Mesothelial cell of epicardium (in vitro differentiated cells): Measurements from ENCODE around the gene PLRG1. TPM values are rescaled to one million over a fixed set of nuclear protein-coding genes. Genes with fewer than 3 reads are reported as not detected.

Experiments
- DNase-seq, 2 experiments: peaks; one replicate each; pipeline ENCODE4 v3.0.0; 2021; ENCODE audit warnings: low spot score in 2 of 2; ENCODE audit not compliant: unreplicated experiment in 2 of 2
- H3K27ac Mint-ChIP-seq: 2 replicates; pipeline ENCODE4 v1.8.0; 2021; ENCODE audit warnings: mixed read lengths
- H3K27me3 Mint-ChIP-seq: 2 replicates; pipeline ENCODE4 v1.8.0; 2021; ENCODE audit warnings: low read depth, mixed read lengths
- H3K36me3 Mint-ChIP-seq: 2 replicates; pipeline ENCODE4 v1.8.0; 2021; ENCODE audit warnings: mixed read lengths
- H3K4me1 Mint-ChIP-seq: 2 replicates; pipeline ENCODE4 v1.8.0; 2021; ENCODE audit warnings: mixed read lengths
- H3K4me3 Mint-ChIP-seq: 2 replicates; pipeline ENCODE4 v1.8.0; 2021; ENCODE audit warnings: mild to moderate bottlenecking, moderate library complexity, mixed read lengths
- H3K9me3 Mint-ChIP-seq: 2 replicates; pipeline ENCODE4 v1.8.0; 2021; ENCODE audit warnings: mixed read lengths
- total RNA-seq: library from RNA; stranded (reverse); gene quantifications from 3 replicates; pipeline ENCODE4 v1.2.1, GENCODE V29; 2021
- TF ChIP-seq, protein P1 (sequence below): fragments of 200-600 bp; sonication (generic); IDR thresholded peaks from one replicate; pipeline ENCODE4 v1.5.0; 2021; ENCODE audit warnings: antibody characterized with exemption; ENCODE audit not compliant: unreplicated experiment

The PLRG1 gene
- total RNA-seq, 1 donor from 2014 or later = 88.3 TPM

- TF ChIP-seq, protein P1, sequence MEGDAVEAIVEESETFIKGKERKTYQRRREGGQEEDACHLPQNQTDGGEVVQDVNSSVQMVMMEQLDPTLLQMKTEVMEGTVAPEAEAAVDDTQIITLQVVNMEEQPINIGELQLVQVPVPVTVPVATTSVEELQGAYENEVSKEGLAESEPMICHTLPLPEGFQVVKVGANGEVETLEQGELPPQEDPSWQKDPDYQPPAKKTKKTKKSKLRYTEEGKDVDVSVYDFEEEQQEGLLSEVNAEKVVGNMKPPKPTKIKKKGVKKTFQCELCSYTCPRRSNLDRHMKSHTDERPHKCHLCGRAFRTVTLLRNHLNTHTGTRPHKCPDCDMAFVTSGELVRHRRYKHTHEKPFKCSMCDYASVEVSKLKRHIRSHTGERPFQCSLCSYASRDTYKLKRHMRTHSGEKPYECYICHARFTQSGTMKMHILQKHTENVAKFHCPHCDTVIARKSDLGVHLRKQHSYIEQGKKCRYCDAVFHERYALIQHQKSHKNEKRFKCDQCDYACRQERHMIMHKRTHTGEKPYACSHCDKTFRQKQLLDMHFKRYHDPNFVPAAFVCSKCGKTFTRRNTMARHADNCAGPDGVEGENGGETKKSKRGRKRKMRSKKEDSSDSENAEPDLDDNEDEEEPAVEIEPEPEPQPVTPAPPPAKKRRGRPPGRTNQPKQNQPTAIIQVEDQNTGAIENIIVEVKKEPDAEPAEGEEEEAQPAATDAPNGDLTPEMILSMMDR = no peak
These were observed 10.2 kb upstream of the PLRG1 start for GRCh38 chr4:154560419-154560801.

GRCh38 chr4:154559494-154560418 lies 9.6 kb upstream of the PLRG1 start:
- no peaks in the 10 kb centered on the region for H3K9me3 Mint-ChIP-seq
- H3K27me3 Mint-ChIP-seq = no peaks in the 10 kb centered on the region
- peak overlapping the region; percentile 62 for H3K27ac Mint-ChIP-seq
- peaks cover 30% of the 10 kb centered on the region for H3K4me1 Mint-ChIP-seq
- TF ChIP-seq, protein P1 = no peak
- no peaks in the 10 kb centered on the region for H3K36me3 Mint-ChIP-seq
- DNase-seq = no peak
- no peak overlapping the region for H3K4me3 Mint-ChIP-seq

More at GRCh38 chr4:154560419-154560801, 10.2 kb upstream of the PLRG1 start:
- Mint-ChIP-seq H3K4me1 (peaks cover 30% of the 10 kb centered on the region), H3K27ac (peak overlapping the region; percentile 62), H3K9me3 (no peaks in the 10 kb centered on the region), H3K27me3 (no peaks in the 10 kb centered on the region), H3K36me3 (no peaks in the 10 kb centered on the region), H3K4me3 (no peak overlapping the region)
- no peak for DNase-seq

- Mint-ChIP-seq H3K4me1 (peaks cover 30% of the 10 kb centered on the region), H3K9me3 (no peaks in the 10 kb centered on the region), H3K27me3 (no peaks in the 10 kb centered on the region), H3K4me3 (no peak overlapping the region), H3K36me3 (no peaks in the 10 kb centered on the region), H3K27ac (no peak overlapping the region)
- no peak for DNase-seq
- TF ChIP-seq, protein P1 = no peak
These were observed 8.9 kb upstream of the PLRG1 start for GRCh38 chr4:154559141-154559493.

- TF ChIP-seq, protein P1 = peak; percentile 57
- Mint-ChIP-seq H3K36me3 (peaks cover 2% of the 10 kb centered on the region), H3K9me3 (no peaks in the 10 kb centered on the region), H3K4me1 (peaks cover 18% of the 10 kb centered on the region), H3K4me3 (no peak overlapping the region), H3K27ac (peak overlapping the region; percentile 73), H3K27me3 (no peaks in the 10 kb centered on the region)
- DNase-seq = peak; percentile 29 to 72
These were observed 1.9 kb upstream of the PLRG1 start for GRCh38 chr4:154551872-154552686.

DNA sequence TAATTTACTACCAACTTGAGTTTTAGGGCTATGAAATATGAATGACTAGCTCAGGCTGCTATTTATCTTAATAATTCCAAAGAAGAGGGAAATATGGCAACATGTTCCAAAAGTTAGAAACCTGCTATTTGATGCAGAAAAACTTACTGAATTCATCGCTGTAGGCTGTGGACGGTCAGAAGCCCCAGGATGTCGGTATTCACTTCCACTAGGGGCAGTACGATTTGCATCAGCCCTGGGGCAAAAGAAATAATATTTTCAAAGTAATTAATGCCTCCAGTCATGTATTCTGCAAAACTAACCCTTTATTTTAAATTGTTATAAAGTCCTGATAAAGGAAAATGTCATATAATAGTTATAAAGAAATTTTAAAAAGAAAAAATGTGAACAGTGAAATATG lies 4.5 kb downstream of the PLRG1 start:
- Mint-ChIP-seq H3K4me3 (no peak overlapping the region), H3K27me3 (no peaks in the 10 kb centered on the region), H3K9me3 (peaks cover 7% of the 10 kb centered on the region), H3K27ac (no peak overlapping the region), H3K36me3 (peaks cover 33% of the 10 kb centered on the region), H3K4me1 (peaks cover 18% of the 10 kb centered on the region)
- DNase-seq = no peak
- TF ChIP-seq, protein P1 = no peak
